C4-2B (cell line): Measurements from ENCODE around the gene ATXN2L.

Experiments used
- H3K27ac ChIP-seq: fragments of 450-650 bp; 2 replicates; pipeline ENCODE4 v1.5.1; 2017
- ZFX ChIP-seq: fragments of 450-650 bp; IDR thresholded peaks from 2 replicates; pipeline ENCODE4 v1.6.1; 2017
- TF ChIP-seq, protein P1 (sequence below): fragments of 450-650 bp; conservative IDR thresholded peaks from 2 replicates; pipeline ENCODE4 v1.5.1; 2017; ENCODE audit warnings: mild to moderate bottlenecking

Gene ATXN2L

DNA sequence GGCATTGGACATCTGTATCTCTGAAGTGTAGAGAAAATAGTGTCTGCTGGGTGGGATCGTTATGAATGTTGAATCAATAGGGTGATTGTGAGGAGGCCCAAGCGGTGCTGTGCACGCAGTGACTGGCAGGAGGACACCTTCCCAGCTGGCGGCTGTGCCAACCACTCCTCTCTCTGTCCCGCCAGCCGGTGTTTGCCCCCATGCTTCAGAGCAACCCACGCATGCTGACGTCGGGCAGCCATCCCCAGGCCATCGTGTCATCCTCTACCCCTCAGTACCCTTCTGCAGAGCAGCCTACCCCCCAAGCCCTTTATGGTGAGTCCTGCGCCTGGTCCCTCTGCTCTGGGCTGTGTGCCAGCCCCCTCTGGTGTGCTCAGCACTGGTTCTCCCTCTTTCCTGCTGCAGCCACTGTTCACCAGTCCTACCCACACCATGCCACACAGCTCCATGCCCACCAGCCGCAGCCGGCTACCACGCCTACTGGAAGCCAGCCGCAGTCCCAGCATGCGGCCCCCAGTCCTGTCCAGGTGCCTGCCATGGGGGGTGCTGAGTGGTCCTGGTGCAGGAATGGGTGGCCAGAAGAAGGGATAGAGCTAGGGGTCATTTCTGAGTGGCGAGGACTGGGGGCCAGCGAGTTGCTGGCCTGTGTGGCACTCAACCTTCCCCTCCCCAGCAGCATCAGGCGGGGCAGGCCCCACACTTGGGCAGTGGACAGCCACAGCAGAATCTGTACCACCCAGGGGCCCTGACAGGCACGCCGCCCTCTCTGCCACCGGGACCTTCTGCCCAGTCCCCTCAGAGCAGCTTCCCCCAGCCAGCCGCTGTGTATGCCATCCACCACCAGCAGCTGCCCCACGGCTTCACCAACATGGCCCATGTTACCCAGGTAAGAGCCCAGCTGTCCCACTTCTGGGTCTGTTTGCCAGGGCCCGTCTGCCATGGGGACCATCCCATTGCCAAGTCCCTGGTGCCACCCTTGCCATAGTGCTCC lies 12.4 kb downstream of the ATXN2L start:
- no peak for TF ChIP-seq ZFX
- TF ChIP-seq, protein P1, sequence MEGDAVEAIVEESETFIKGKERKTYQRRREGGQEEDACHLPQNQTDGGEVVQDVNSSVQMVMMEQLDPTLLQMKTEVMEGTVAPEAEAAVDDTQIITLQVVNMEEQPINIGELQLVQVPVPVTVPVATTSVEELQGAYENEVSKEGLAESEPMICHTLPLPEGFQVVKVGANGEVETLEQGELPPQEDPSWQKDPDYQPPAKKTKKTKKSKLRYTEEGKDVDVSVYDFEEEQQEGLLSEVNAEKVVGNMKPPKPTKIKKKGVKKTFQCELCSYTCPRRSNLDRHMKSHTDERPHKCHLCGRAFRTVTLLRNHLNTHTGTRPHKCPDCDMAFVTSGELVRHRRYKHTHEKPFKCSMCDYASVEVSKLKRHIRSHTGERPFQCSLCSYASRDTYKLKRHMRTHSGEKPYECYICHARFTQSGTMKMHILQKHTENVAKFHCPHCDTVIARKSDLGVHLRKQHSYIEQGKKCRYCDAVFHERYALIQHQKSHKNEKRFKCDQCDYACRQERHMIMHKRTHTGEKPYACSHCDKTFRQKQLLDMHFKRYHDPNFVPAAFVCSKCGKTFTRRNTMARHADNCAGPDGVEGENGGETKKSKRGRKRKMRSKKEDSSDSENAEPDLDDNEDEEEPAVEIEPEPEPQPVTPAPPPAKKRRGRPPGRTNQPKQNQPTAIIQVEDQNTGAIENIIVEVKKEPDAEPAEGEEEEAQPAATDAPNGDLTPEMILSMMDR: no peak
- no peak overlapping the region for H3K27ac ChIP-seq

DNA sequence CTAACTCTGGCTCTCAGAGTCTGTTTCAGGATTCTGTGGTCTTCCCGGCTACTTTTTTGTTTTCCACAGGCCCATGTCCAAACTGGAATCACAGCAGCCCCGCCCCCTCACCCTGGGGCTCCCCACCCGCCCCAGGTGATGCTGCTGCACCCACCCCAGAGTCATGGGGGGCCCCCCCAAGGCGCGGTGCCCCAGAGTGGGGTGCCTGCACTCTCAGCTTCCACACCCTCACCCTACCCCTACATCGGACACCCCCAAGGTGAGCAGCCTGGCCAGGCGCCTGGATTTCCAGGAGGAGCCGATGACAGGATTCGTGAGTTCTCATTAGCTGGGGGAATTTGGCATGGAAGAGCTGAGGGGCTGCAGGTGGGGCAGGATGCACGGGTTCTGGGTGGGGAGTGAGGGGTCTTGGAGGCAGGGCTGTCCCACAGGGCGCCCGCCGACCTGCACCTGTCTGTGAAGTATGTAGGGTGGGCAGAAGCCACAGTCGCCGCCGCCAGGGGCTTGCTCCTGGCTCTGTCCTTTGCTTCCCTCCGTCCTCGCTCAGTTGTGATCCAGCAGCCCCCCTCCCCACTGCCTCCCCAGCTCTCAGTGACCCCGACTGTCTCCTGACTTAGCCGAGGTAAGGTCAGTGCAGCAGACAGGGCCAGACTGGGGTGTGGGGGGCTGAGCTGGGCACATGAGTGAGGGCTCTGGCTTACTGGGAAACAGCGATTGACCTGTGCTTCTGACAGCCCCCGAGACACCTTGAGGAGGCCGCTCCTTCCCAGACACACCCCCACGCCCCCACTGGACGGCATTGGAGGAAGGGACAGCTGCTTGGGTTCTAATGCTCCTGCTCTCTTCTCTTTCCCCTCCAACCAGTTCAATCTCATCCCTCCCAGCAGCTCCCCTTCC lies 13.3 kb downstream of the ATXN2L start:
- H3K27ac ChIP-seq: no peak overlapping the region
- TF ChIP-seq ZFX: no peak

DNA sequence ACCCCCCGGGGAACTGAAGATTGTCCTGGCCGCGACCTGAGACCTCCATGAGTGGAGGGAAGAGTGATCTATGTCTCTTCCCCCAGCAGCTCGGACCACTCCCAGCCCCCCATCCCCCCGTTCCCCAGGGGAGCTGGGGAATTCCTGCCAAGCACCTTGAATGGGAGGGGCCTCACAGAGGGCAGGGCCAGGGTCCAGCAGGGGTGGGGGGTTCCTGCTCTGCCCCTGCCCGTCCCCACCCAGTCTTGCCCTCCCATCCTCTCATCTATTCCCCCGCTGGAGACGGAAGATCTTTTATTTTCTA lies 13.9 kb downstream of the ATXN2L start:
- no peak for TF ChIP-seq ZFX
- TF ChIP-seq, protein P1: no peak
- H3K27ac ChIP-seq: no peak overlapping the region

DNA sequence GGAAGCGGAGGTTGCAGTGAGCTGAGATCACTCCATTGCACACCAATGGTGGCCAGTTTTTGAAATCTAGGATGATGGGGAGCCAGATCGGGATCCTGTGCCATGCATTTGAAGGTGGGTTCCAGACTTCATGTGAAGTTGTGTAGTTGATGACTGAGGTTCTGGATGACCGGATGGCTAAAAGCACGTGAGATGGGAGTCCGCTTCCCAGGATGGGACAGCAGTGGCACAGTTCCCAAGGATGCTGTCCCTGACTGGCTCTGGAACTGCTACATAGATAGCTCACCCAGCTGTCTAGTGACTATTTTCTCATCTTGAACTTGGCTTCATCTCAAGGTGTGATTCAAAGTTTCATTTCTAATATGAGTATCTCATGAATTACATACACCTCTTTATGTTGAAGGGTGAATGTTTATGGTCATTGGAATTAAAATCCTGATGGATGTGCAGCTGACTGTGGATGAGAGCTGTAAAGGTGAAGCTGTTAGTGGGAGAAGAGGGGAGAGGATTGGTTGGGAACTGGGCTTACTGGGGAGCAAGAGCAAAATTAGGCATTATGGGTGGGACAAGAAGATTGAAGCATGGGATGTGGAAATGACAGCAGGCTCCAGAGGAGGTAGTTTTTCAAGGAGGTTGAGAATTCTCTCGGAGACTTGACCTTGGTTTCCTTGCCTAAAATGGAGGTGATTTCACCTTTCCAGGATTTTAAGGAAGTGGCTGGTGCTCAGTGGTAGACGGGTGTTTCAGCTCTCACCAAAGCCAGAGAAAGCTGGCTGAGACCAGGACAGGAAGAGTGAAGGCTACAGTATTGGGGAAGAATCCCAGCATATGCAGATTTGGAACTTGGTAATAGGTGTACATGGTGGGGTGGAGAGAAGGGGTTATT lies 15.1 kb downstream of the ATXN2L start:
- no peak overlapping the region for H3K27ac ChIP-seq
- TF ChIP-seq, protein P1: no peak
- no peak for TF ChIP-seq ZFX

DNA sequence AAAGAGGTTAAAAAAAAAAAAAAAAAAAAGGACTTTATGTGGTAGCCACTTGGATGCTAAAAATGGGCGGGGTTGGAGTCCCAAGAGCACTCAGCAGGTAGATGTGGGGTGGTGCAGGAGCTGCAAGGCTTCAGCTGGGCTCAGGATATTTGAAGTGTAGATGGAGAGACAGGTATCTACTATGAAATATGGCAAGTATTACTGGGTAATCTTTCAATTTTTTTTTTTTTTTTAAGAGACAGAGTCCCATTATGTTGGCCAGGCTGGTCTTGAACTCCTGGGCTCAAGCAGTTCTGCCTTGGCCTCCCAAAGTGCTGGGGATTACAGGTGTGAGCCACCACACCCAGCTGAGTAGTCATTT lies 15.7 kb downstream of the ATXN2L start:
- no peak for TF ChIP-seq ZFX
- TF ChIP-seq, protein P1: no peak
- no peak overlapping the region for H3K27ac ChIP-seq

DNA sequence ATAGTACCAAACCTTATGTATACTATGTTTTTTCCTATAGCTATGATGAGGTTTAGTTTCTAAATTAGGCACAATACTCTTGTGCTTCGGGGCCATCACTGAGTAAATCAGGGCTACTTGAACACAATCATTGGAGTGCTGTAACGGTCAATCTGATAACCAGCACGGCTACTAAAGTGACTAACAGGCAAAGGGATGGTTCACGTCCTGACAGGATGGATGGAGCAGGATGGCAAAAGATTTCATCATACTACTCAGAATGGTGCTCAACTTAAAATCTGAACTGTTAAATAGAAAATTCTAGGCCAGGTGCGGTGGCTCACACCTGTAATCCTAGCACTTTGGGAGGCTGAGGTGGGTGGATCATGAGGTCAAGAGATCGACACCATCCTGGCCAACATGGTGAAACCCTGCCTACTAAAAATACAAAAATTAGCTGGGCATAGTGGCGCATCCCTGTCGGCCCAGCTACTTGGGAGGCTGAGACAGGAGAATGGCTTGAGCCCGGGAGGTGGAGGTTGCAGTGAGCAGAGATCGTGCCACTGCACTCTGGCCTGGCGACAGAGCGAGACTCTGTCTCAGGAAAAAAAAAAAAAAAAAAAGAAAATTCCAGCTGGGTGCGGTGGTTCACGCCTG lies 16.3 kb downstream of the ATXN2L start:
- no peak for TF ChIP-seq ZFX
- TF ChIP-seq, protein P1: no peak
- no peak overlapping the region for H3K27ac ChIP-seq

DNA sequence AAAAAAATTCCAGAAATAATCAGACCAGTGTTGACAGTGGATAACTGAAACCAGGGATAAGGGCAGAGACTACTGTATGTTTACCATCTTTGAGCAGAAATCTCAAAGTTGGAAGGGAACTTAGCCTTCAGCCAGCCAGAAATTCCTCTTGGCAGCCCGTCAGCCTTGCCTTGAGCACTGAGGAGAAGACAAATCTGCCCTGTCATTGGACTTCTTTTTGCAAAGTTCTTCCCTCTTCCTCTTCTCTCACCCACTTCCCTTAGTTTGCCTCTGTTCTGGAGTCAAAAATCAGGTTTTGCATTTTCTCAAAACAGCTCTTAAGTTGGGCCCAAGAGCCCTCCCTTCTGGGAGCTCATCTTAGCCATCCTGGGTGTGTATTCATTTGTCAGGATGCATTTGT lies 17.1 kb downstream of the ATXN2L start:
- H3K27ac ChIP-seq: no peak overlapping the region
- TF ChIP-seq, protein P1: no peak
